GM12872 (cell line): Measurements from ENCODE around the gene MTPN.

ENCODE experiments used
- CTCF ChIP-seq: IDR thresholded peaks from 3 replicates; pipeline ENCODE4 v1.5.1; 2011; ENCODE audit warnings: low read depth, mild to moderate bottlenecking, low read length, moderate library complexity; ENCODE audit not compliant: insufficient read depth

MTPN gene

GRCh38 chr7:135981958-135982646, 4.9 kb upstream of the MTPN start:
- TF ChIP-seq CTCF = no peak

- no peak for TF ChIP-seq CTCF
Measured at GRCh38 chr7:135980665-135981180, 3.6 kb upstream of the MTPN start.

GRCh38 chr7:135980012-135980551, 2.9 kb upstream of the MTPN start:
- no peak for TF ChIP-seq CTCF

GRCh38 chr7:135979471-135980011, 2.4 kb upstream of the MTPN start:
- no peak for TF ChIP-seq CTCF

- TF ChIP-seq CTCF = no peak
Measured at GRCh38 chr7:135978624-135979023, 1.5 kb upstream of the MTPN start.

GRCh38 chr7:135977742-135978066, 545 bp upstream of the MTPN start:
- TF ChIP-seq CTCF = no peak

- TF ChIP-seq CTCF = no peak
Measured at GRCh38 chr7:135976312-135977006, 700 bp downstream of the MTPN start.
